IMR-90 (cell line): ENCODE measurements around the gene FAM53B. TPM values are rescaled to one million over a fixed set of nuclear protein-coding genes. Genes with fewer than 3 reads are reported as not detected.

Source experiments
- ATAC-seq: fragments of 200-7000 bp; cut with Tn5 transposase; 2 replicates; pipeline ENCODE4 v1.9.1; 2020; ENCODE audit warnings: low read depth, mild to moderate bottlenecking, moderate library complexity
- BruUV-seq: library from RNA; stranded (reverse); fragments of 400-500 nt; replicated peaks from 2 replicates; lab custom pipeline; 2021; lab: Mats Ljungman, UMichigan
- CTCF ChIA-PET: fragments of 300-600 bp; formaldehyde crosslinking; extraction: SDS; loops from one replicate; lab custom pipeline; 2021; ENCODE audit warnings: antibody characterized with exemption; lab: Yijun Ruan, JAX
- POLR2A ChIA-PET: fragments of 300-600 bp; sonication (Branson Sonifier 250); formaldehyde crosslinking; loops from one replicate; lab custom pipeline; 2022; ENCODE audit warnings: antibody characterized with exemption; ENCODE audit not compliant: unreplicated experiment; lab: Charles Lee
- DNase-seq: peaks from one replicate; pipeline ENCODE4 v3.0.0; 2013
- H2AFZ ChIP-seq: replicated peaks from 2 replicates; pipeline ENCODE3; 2013; ENCODE audit warnings: low read length, mild to moderate bottlenecking; ENCODE audit not compliant: poor library complexity
- H2AK5ac ChIP-seq: 2 replicates; pipeline ENCODE4 v1.6.1; 2013; ENCODE audit warnings: low read depth, low read length, inconsistent platforms
- H2AK9ac ChIP-seq: replicated peaks from 2 replicates; pipeline ENCODE3; 2013; ENCODE audit warnings: mild to moderate bottlenecking, low read depth, low read length, moderate library complexity; ENCODE audit not compliant: poor library complexity
- H2BK120ac ChIP-seq: 2 replicates; pipeline ENCODE4 v1.6.1; 2013; ENCODE audit warnings: low read depth, low read length, inconsistent platforms
- H2BK15ac ChIP-seq: 3 replicates; pipeline ENCODE4 v1.6.1; 2013; ENCODE audit warnings: low read depth, low read length, inconsistent platforms
- H2BK20ac ChIP-seq: 2 replicates; pipeline ENCODE4 v1.6.1; 2013; ENCODE audit warnings: low read depth, mild to moderate bottlenecking, inconsistent platforms, low read length, moderate library complexity
- H2BK5ac ChIP-seq: 2 replicates; pipeline ENCODE4 v1.6.1; 2013; ENCODE audit warnings: mild to moderate bottlenecking, low read depth, low read length, inconsistent platforms; ENCODE audit not compliant: poor library complexity, severe bottlenecking
- H3K14ac ChIP-seq: replicated peaks from 2 replicates; pipeline ENCODE4 v1.6.1; 2013; ENCODE audit warnings: low read depth, low read length, inconsistent platforms
- H3K18ac ChIP-seq: 2 replicates; pipeline ENCODE4 v1.6.1; 2013; ENCODE audit warnings: low read depth, low read length, control low read depth
- H3K23ac ChIP-seq: 2 replicates; pipeline ENCODE4 v1.6.1; 2013; ENCODE audit warnings: low read depth, low read length, inconsistent platforms
- H3K27ac ChIP-seq: 2 replicates; pipeline ENCODE4 v1.5.1; 2013; ENCODE audit warnings: mild to moderate bottlenecking, control low read depth, low read length; ENCODE audit not compliant: insufficient read depth
- H3K27me3 ChIP-seq: 2 replicates; pipeline ENCODE4 v1.6.1; 2013; ENCODE audit warnings: low read length; ENCODE audit not compliant: control insufficient read depth, insufficient read depth
- H3K36me3 ChIP-seq: 2 replicates; pipeline ENCODE4 v1.6.1; 2013; ENCODE audit warnings: low read length, mixed read lengths; ENCODE audit not compliant: control insufficient read depth, insufficient read depth
- H3K4ac ChIP-seq: 2 replicates; pipeline ENCODE4 v1.6.1; 2013; ENCODE audit warnings: low read depth, low read length, inconsistent platforms
- H3K4me1 ChIP-seq: 2 replicates; pipeline ENCODE4 v1.6.1; 2013; ENCODE audit warnings: low read length, mixed read lengths; ENCODE audit not compliant: control insufficient read depth, insufficient read depth
- H3K4me2 ChIP-seq: 2 replicates; pipeline ENCODE4 v1.6.1; 2013; ENCODE audit warnings: low read depth, mild to moderate bottlenecking, control low read depth, low read length, moderate library complexity
- H3K4me3 ChIP-seq: 2 replicates; pipeline ENCODE4 v1.5.1; 2013; ENCODE audit warnings: low read depth, mild to moderate bottlenecking, control low read depth, low read length, moderate library complexity; ENCODE audit not compliant: insufficient read depth
- H3K56ac ChIP-seq: 2 replicates; pipeline ENCODE4 v1.6.1; 2013; ENCODE audit warnings: low read length, inconsistent platforms; ENCODE audit not compliant: insufficient read depth; ENCODE audit errors: extremely low read depth
- H3K79me1 ChIP-seq, 2 experiments: 2 replicates each; pipeline ENCODE4 v1.6.1; 2013; ENCODE audit warnings: low read length in 2 of 2, inconsistent platforms in 1 of 2, low read depth in 1 of 2
- H3K9ac ChIP-seq: 2 replicates; pipeline ENCODE4 v1.6.1; 2013; ENCODE audit warnings: low read depth, low read length, control low read depth
- H3K9me1 ChIP-seq: 2 replicates; pipeline ENCODE4 v1.6.1; 2013; ENCODE audit warnings: low read length, inconsistent platforms; ENCODE audit not compliant: insufficient read depth
- H3K9me3 ChIP-seq: 2 replicates; pipeline ENCODE4 v1.6.1; 2013; ENCODE audit warnings: low read length; ENCODE audit not compliant: control insufficient read depth, insufficient read depth
- H4K20me1 ChIP-seq: 2 replicates; pipeline ENCODE4 v1.6.1; 2013; ENCODE audit warnings: low read length, inconsistent platforms; ENCODE audit not compliant: insufficient read depth
- H4K5ac ChIP-seq: 2 replicates; pipeline ENCODE4 v1.6.1; 2013; ENCODE audit warnings: mild to moderate bottlenecking, low read depth, low read length, control low read depth
- H4K8ac ChIP-seq, 2 experiments: 2 replicates each; pipeline ENCODE4 v1.6.1; 2013; ENCODE audit warnings: low read depth in 2 of 2, low read length in 2 of 2, control low read depth in 1 of 2, inconsistent platforms in 1 of 2
- H4K91ac ChIP-seq: 2 replicates; pipeline ENCODE4 v1.6.1; 2013; ENCODE audit warnings: low read depth, low read length, inconsistent platforms; ENCODE audit not compliant: insufficient read depth
- CEBPB ChIP-seq: IDR thresholded peaks from 2 replicates; pipeline ENCODE4 v1.6.1; 2012; ENCODE audit warnings: low read depth, low read length, improper control_type of control experiment
- CHD1 ChIP-seq: IDR thresholded peaks from 2 replicates; pipeline ENCODE4 v1.6.1; 2012; ENCODE audit warnings: low read depth, low read length, improper control_type of control experiment
- CTCF ChIP-seq: conservative IDR thresholded peaks from 2 replicates; pipeline ENCODE4 v1.5.1; 2012; ENCODE audit warnings: mild to moderate bottlenecking, low read depth, low read length, improper control_type of control experiment
- FOS ChIP-seq: fragments of 150-350 bp; IDR thresholded peaks from 2 replicates; pipeline ENCODE4 v1.6.1; 2016; ENCODE audit warnings: low read depth, low read length
- MAFK ChIP-seq: IDR thresholded peaks from 2 replicates; pipeline ENCODE4 v1.6.1; 2012; ENCODE audit warnings: low read depth, low read length, improper control_type of control experiment
- POLR2A ChIP-seq: IDR thresholded peaks from 2 replicates; pipeline ENCODE4 v1.6.1; 2012; ENCODE audit warnings: mild to moderate bottlenecking, low read depth, low read length
- RCOR1 ChIP-seq: IDR thresholded peaks from 2 replicates; pipeline ENCODE4 v1.6.1; 2012; ENCODE audit warnings: mild to moderate bottlenecking, low read length, improper control_type of control experiment; ENCODE audit not compliant: insufficient replicate concordance
- RFX5 ChIP-seq: IDR thresholded peaks from 2 replicates; pipeline ENCODE4 v1.8.0; 2012; ENCODE audit warnings: low read depth, mild to moderate bottlenecking, low read length, moderate library complexity
- USF2 ChIP-seq: fragments of 150-350 bp; IDR thresholded peaks from 2 replicates; pipeline ENCODE4 v1.6.1; 2017; ENCODE audit warnings: mild to moderate bottlenecking, antibody characterized with exemption, low read length, low read depth
- WGBS, 2 experiments: methylation state at CpG; one replicate each; pipeline versions ENCODE4 v1.1.5 to v1.1.7; 2013; ENCODE audit warnings: missing lambda C conversion rate in 2 of 2; ENCODE audit not compliant: insufficient read length in 1 of 2; ENCODE audit errors: extremely low coverage in 2 of 2; 5-methylcytosine and 5-hydroxymethylcytosine counted together
- dilution Hi-C: fragments of 300-500 bp; cut with HindIII; formaldehyde crosslinking; loops from one replicate; pipeline ENCODE4 v1.14.3; 2018; ENCODE audit warnings: low sequenced_read_pairs; ENCODE audit not compliant: unreplicated experiment
- in situ Hi-C: fragments of 300-500 bp; cut with MboI; formaldehyde crosslinking; loops from 3 replicates; pipeline ENCODE4 v1.14.3; 2019; ENCODE audit warnings: low sequenced_read_pairs, inconsistent platforms, mixed read lengths
- intact Hi-C: fragments of 100-400 bp; cut with micrococcal nuclease; formaldehyde crosslinking; loops from 2 replicates; pipeline ENCODE4 v1.10.0; 2022
- polyA plus RNA-seq, 3 experiments: library from polyadenylated mRNA; depleted of rRNA; stranded (reverse); fragments of >200 nt; gene quantifications; 2 replicates each; pipeline ENCODE4 v1.2.3, GENCODE V29; 2012; ENCODE audit warnings: low replicate concordance in 1 of 3
- total RNA-seq: library from RNA; depleted of rRNA; stranded (reverse); fragments of >200 nt; gene quantifications from 2 replicates; pipeline ENCODE4 v1.2.3, GENCODE V29; 2012

The FAM53B gene
- total and polyA plus RNA-seq, 2 of the 4 experiments (the other 2 are of a cell fraction), result 3.8 to 5.7 TPM

GRCh38 chr10:124586142-124586541, 158.0 kb downstream of the FAM53B start:
- ChIA-PET CTCF (no interaction called here), POLR2A (no interaction called here)
- H2BK20ac ChIP-seq, result no peak overlapping the region
- ATAC-seq (no peak), DNase-seq (no peak)
- no TSS peak for BruUV-seq
- no peak overlapping the region for H3K4me3 ChIP-seq
- H3K4me1 ChIP-seq, result no peaks in the 10 kb centered on the region
- no peak overlapping the region for H3K23ac ChIP-seq
- H4K20me1 ChIP-seq, result no peaks in the 10 kb centered on the region
- 100% methylated on average over 1 of the region's 3 CpGs; no CpG with 5 or more reads in 1 of the 2 experiments for WGBS, 2 experiments
- H2BK120ac ChIP-seq, result no peak overlapping the region
- H3K27ac ChIP-seq, result no peak overlapping the region
- no peak overlapping the region for H3K4ac ChIP-seq
- no peak overlapping the region for H2BK5ac ChIP-seq
- no peaks in the 10 kb centered on the region; the same call in 1 of the 2 replicates for H3K9me3 ChIP-seq
- peaks cover 4% of the 10 kb centered on the region; the same call in 1 of the 2 replicates for H3K27me3 ChIP-seq
- H3K36me3 ChIP-seq, result no peaks in the 10 kb centered on the region
- H3K4me2 ChIP-seq, result no peak overlapping the region
- no peaks in the 10 kb centered on the region for H3K9me1 ChIP-seq
- H2AK9ac ChIP-seq, result no peak overlapping the region
- H4K91ac ChIP-seq, result no peak overlapping the region
- TF ChIP-seq POLR2A, result no peak
- no peak for TF ChIP-seq CHD1
- no peak for TF ChIP-seq USF2
- TF ChIP-seq RCOR1, result no peak
- no peak for TF ChIP-seq RFX5
- TF ChIP-seq CEBPB, result no peak
- TF ChIP-seq MAFK, result no peak
- no peak for TF ChIP-seq CTCF
- TF ChIP-seq FOS, result no peak
- no peak overlapping the region for H4K8ac ChIP-seq
- H3K56ac ChIP-seq, result no peak overlapping the region
- H3K79me1 ChIP-seq, result no peaks in the 10 kb centered on the region
- H3K18ac ChIP-seq, result no peak overlapping the region
- H2AFZ ChIP-seq, result no peak overlapping the region
- dilution Hi-C loops, result no loop called here
- H3K9ac ChIP-seq, result no peak overlapping the region
- no peak overlapping the region for H3K14ac ChIP-seq
- H4K5ac ChIP-seq, result no peak overlapping the region
- H2AK5ac ChIP-seq, result no peak overlapping the region
- intact Hi-C loops, result no loop called here
- no peak overlapping the region for H2BK15ac ChIP-seq
- in situ Hi-C loops, result no loop called here
